ENCODE results near the gene KRTAP10-6. TPM values are rescaled to one million over a fixed set of nuclear protein-coding genes. Genes with fewer than 3 reads are reported as not detected.
"Not testable (repeated sequence)": the region's sequence is repeated elsewhere in the genome, so short reads cannot be mapped to it uniquely, and the experiment has no call there.

The KRTAP10-6 gene
- total RNA-seq, 3 donors from 2014 or later = not detected

- Histone ChIP-seq H3K4me3 (no peak overlapping the region), H3K4me1 (ENCODE audit: low read depth) (no peaks in the 10 kb centered on the region), H3K36me3 (ENCODE audit: low read depth) (no peaks in the 10 kb centered on the region), H3K9me3 (no peaks in the 10 kb centered on the region)
- intact Hi-C loops (cut with DNase I, micrococcal nuclease) = no loop called here
- no peak for ATAC-seq
- no peak for DNase-seq
- TF ChIP-seq CTCF (IDR thresholded peaks at IDR 0.05) = no peak
Measured at GRCh38 chr21:44596068-44596725, 3.9 kb upstream of the KRTAP10-6 start.

- Histone ChIP-seq H3K4me1 (ENCODE audit: low read depth) (no peaks in the 10 kb centered on the region), H3K4me3 (no peak overlapping the region), H3K9me3 (no peaks in the 10 kb centered on the region), H3K36me3 (ENCODE audit: low read depth) (no peaks in the 10 kb centered on the region)
- TF ChIP-seq CTCF (IDR thresholded peaks at IDR 0.05) = no peak
- ATAC-seq (no peak), DNase-seq (no peak)
- intact Hi-C loops (cut with DNase I, micrococcal nuclease) = no loop called here
Measured at GRCh38 chr21:44595524-44595923, 3.2 kb upstream of the KRTAP10-6 start.

GRCh38 chr21:44594406-44594916 is 2.2 kb upstream of the KRTAP10-6 start:
- Histone ChIP-seq H3K4me1 (ENCODE audit: low read depth) (no peaks in the 10 kb centered on the region), H3K4me3 (no peak overlapping the region), H3K9me3 (no peaks in the 10 kb centered on the region), H3K36me3 (ENCODE audit: low read depth) (no peaks in the 10 kb centered on the region)
- intact Hi-C loops (cut with DNase I, micrococcal nuclease) = no loop called here
- DNase-seq (no peak), ATAC-seq (no peak)
- no peak for TF ChIP-seq CTCF (IDR thresholded peaks at IDR 0.05)

GRCh38 chr21:44593598-44594405 is 1.5 kb upstream of the KRTAP10-6 start:
- H3K36me3 ChIP-seq (ENCODE audit: low read depth) = no peaks in the 10 kb centered on the region
- ATAC-seq (no peak), DNase-seq (no peak)
- no peak for TF ChIP-seq CTCF (IDR thresholded peaks at IDR 0.05)
- H3K9me3 ChIP-seq = no peaks in the 10 kb centered on the region
- no peak overlapping the region for H3K4me3 ChIP-seq
- no peaks in the 10 kb centered on the region for H3K4me1 ChIP-seq (ENCODE audit: low read depth)
- intact Hi-C loops (cut with DNase I, micrococcal nuclease) = no loop called here

- H3K9me3 ChIP-seq; DNase-seq; ATAC-seq; H3K4me3 ChIP-seq; H3K36me3 ChIP-seq (ENCODE audit: low read depth); intact Hi-C loops (cut with DNase I, micrococcal nuclease); H3K4me1 ChIP-seq (ENCODE audit: low read depth): not testable (repeated sequence)
Measured at GRCh38 chr21:44591801-44592130, 539 bp downstream of the KRTAP10-6 start.

- H3K9me3 ChIP-seq; intact Hi-C loops (cut with DNase I, micrococcal nuclease); ATAC-seq; DNase-seq; H3K4me1 ChIP-seq (ENCODE audit: low read depth); H3K36me3 ChIP-seq (ENCODE audit: low read depth); H3K4me3 ChIP-seq: not testable (repeated sequence)
Measured at GRCh38 chr21:44590897-44591800, 1.2 kb downstream of the KRTAP10-6 start.

All from mucosa of descending colon (tissue), 3 donors.